Stimulated activated CD4-positive, alpha-beta T cell treated with anti-CD3 and anti-CD28 coated beads, Interleukin-4, amount 100 ng/mL, for 4 hours (primary cell): ENCODE results near the gene ING2.

Experiments used
- DNase-seq, 2 experiments: peaks; one replicate each; pipeline ENCODE4 v3.0.0-alpha.2; 2020

ING2 gene

DNA sequence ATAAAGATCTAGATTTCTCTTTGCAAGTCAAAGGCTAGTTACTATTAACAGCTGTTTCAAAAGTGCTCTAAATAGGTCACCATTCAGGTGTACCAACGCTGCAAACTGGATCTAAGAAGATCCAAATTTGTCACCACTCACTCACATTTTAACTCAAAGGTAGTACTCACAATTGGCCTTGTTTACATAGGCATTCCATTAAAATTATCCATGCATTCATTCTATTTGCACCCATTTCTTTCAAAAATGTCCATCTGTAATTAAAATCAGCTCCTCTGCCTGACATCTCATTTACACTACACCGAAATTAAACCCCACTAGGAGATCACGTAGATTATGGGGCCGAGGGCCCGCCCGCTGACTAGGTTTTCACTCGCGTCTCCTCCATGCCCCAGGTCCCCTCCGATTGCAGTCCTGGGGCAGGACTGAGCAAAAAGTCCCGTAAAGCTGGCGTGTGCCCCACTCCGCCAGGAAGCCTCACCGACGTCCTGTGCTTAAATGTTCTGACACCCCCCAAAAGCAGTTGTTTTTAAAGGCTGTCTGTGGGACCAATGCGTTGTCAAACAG, 1.3 kb upstream of the ING2 start:
- DNase-seq: no peak

DNA sequence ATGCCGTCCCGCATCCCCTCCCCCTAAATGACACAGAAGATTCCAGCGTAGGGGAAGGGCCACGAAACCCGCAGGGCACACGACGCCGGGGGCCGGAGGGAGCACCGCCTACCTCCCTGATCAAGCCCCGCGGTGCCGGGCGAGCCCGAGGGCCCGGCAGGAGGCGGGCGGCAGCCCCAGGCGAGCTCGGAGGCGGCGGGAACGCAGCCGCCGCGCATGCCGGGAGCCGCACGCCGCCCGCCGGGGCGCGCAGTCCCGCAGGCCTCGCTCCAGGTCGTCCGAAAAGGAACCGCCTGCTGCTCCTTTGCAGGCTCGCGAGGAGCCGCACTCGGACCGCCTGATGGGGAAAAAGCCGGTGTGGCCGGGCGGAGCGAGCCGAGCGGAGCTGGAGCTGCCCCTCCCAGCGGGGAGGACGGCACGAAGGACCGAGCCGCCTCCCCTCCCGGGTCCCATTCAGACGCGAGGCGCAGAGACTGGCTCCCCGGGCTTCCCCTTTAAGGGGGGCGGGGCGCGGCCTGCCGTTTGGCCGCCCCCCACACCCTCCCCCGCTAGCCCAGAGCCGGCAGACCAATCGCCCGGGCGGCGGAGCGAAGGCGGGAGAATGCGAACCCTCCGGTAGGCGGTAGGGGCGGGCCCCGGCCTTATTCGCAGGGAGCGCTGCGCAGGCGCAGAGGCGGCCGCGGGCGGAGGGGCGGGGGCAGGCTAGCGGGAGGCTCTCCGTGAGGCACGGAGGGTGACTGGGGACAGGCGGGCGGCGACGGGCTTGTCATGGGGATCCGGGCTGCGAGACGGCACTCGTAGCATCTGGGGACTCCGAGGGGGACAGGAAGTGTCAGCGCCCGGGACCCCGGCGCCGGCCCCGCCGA, 561 bp upstream of the ING2 start:
- DNase-seq: peak; percentile 98 to 100

DNA sequence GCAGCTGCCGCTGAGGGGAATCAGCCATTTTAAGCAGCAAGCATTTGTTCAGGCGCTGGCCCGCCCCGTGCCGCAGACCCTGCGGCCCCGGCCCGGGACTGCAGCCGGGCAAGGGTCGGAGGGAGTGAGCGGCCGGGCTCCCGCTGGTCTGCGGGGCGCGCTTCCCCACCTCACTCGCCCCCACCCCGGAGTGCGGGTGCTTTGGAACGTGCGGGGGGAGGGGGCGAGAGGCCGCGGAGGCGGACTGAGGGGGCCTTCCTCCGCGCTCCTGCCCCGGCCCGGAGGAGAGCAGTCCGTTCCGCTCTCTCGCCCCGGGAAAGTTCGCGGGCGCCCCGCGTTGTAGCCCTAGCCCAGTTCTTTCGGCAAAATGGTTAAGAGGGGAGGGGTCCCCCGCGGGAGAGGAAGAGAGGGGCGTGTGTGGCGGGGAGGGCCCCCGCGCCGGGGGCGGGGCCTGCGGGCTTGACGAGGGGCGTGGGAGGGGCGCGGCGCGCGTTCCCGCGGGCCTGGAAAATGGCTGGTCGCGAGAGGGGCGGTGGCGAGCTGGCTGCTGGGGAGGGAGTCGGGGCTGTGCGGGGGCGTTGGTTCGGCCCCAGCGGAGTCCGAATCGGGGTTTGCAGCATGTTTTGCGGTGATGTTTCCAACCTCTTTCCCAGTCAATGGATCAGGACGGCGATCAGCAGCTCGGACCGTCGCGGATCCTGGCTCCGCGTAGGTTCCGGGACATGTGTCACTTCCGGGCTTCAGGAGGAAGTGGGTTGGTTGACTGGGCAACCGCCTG, 942 bp downstream of the ING2 start:
- peak; percentile 85 to 88 for DNase-seq

DNA sequence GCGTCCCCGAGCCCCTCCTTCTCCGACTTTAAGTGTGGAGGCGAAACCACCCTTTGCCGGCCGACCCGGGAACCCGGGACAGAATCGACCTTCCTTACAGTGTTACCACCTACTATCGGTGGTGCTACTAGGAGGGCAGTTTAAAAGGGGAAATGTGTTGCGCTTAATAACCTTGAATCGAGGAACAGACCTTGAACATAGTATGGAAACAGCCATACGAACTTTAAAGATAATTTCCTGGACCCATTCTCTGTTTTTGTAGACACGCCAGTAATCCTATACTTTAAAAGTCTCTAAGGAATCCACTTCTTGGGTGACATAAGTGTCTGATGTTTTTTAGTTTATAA, 1.5 kb downstream of the ING2 start:
- DNase-seq: no peak

DNA sequence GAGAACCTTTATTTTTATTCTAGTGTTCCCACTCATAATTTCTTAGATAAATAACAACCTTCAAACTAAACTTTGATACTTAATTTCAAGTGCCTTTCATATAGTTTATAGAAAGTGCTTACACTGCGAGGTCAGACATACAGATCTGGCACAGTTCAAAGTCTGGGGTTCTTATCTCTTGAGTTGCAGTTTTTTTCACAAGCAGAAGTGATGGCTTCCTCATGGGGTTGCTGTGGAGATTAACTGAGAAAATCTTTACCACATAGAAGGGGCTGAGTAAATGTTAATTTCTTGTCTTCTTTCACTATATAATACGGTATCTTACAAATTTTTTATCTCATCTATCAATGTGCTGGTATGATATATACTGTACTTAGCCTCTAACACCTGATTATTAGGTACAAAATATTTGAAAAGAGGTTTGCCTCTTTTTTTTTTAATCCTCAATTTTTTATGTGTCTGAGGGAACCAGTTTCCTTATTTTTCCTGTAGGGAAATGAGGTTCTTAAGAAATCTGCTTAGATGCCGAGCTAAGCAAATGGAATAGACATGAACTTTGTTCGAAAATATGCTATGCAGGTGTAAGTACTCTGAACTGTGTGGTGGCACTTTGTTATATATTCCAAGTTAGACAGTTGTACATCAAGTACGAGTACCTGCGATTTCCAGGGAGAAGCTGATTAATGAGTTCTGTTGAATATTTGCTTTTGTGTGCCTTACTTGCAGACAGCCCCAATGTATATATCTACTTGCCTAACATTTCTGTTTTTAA, 3.3 kb downstream of the ING2 start:
- no peak for DNase-seq

DNA sequence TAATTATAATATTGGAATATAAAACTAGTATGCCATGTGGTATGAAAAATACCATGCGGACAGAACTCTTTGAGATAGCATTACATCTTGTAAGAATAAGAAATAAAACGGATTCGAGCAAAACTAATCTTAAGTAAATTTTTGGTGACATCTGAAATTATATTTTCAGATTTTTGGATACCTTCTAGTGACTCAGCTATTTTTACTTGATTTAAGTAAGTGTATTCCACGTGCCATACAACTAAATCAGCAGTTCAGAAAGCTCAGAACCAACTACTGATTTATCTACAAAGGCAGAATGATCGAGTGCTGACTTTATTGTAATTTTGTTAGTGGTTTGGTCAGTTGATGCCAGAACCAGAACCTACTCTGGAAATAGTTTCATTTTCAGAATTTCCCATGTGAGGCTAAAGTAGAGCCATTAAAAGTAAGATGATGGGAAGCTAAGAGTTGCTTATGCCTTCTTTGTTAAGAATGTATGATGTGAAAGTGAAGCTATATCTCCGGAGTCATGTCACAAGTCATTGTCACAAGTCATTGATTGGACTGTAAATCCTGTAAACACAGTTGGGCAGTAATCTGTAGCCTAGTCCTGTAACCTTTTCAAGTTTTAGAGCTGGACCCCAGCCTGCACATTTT, 4.0 kb downstream of the ING2 start:
- no peak for DNase-seq

DNA sequence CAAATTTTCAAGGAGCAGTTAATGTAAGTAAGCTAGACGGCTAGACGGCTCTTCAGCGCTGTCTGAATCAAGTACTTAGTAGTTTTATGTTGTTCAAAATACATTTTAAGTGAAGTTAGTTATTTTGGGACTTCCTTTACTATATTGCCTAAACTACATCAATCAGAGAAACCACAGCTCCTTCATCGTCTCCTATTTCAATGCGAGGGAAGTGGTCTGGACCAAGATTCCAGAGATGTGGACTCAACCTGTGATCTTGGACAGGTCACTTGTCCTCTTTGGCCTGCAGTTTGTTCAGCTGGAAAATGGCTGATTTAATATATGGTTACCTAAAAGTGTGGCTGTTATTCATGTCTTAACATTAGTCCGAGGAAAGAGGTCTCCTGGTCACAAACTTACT, 10.6 kb downstream of the ING2 start:
- DNase-seq: no peak

DNA sequence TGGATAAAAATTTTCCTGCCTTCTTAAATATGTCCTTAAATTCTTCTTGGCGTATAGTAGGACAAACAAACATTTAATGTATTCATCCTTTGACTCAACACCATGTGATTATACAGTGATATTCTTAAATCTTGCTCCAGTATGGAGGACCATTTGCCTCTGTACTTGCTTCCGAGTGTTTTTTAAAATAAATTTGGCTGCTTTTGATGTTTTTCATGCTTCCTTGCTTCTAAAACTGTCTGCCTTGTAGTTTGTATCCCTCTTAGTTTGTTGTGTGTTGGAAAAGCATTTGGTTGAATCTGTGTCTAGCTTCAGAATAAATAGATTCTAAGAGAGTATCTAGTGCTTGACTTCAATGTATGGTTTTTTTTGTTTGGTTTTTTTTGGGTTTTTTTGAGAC, 12.3 kb downstream of the ING2 start:
- no peak for DNase-seq

DNA sequence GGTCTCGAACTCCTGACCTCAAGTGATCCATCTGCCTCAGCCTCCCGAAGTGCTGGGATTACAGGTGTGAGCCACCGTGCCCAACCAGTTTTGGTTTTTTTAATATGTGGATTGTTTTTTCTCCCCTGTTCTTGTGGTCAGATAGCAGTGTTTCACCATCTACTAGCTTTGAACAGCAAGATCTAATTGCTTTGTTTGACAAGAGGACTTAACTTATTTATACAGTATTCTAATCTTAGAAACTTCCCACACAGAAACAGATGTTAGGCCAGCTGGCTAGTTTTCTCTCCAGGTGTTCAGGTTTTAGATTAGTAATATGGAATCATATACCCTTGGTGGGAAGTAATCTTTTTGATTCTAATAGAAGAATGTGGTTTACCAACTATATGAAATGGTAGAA, 12.9 kb downstream of the ING2 start:
- no peak for DNase-seq

DNA sequence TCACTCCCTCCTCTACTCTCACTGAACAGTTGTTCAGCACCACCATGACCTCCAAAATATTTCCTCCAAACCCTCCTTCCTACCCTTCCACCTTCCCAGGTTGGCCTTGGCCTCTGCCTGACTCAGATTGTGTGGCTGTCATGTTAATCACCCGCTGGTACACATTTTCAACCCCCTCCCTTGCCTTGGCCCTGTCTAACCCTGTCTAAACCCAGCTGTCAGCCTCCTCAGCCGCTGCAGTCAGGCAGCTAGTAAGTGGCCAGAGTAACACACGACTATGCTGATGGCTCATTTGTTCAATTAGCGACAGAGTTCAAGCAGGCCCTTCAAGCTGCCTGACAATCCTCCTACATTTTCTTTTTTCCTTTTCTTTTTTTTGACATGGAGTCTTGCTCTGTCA, 18.0 kb downstream of the ING2 start:
- DNase-seq: no peak

DNA sequence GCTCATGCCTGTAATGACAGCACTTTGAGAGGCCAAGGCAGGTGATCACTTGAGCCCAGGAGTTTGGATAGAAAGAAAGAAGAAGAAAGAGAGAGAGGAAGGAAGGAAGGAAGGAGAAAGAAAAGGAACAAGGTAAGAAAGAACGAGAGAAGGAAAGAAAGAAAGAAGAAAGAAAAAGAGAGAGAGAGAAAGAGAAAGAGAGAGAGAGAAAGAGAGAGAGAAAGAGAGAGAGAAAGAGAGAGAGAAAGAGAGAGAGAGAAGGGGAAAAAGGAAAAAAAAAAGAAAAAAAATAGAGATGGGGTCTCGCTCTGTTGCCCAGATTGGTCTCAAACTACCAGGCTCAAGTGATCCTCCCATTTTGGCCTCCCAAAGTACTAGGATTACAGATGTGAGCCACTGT, 22.5 kb downstream of the ING2 start:
- DNase-seq: no peak

DNA sequence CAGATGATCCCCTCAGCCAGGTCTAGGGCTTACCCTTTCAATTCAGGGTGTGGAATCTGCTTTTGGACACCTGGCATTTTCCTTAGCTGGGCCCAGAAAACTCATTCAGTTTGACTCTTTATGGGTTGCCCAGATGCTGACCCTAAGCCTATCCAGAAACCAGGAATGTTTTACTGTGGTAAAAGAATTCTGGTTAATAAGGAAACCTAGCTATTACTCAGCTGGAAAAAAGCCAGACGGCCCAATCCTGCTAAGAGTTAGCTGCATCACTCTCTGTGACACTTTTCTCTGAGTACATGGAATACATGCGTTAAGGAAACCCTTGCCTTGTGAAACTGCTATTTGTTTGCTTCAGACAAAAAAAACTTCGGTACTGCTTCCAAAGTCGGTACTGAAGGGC, 28.0 kb downstream of the ING2 start:
- DNase-seq: no peak

DNA sequence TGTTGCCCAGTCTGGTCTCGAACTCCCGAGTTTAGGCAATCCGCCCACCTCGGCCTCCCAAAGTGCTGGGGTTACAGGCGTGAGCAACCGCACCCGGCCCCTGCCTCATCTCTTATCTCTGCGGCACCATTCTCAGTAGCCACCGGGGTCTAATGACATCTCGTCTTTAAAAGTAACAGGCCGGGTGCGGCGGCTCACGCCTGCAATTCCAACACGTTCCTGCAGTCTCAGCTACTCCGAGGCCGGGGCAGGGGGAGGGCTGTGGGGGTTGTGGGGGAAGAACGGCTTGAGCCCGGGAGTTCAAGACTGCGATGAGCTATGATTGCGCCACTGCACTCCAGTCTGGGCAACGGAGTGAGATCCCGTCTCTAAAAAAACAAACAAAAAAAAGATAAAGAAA, 28.8 kb downstream of the ING2 start:
- no peak for DNase-seq

DNA sequence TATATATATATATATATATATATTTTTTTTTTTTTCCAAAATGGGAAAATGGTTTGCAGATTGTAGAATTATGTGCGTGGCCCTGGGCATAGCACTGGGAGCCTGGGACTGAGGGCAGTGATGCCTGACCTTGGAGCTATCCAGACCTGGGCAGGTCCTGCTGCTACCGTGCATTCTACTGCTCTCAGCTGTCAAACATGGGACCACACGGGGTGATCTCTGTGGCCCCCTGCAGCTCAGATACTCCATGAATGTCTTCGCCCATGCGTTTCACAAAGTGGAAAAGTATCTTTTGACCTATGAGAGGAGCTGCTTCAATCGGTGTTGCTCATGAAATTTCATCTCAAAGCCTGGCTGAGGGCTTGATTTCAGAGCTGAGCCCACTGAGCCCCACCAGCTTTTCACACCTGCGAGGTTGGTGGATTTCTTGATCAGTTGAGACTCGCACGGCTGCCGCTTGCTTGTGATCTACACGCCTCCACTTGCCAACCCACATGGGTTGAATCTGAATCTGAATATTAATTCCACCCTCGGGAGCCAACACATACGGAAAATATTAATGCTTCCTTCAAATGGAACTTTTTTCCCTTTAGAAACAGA, 35.7 kb downstream of the ING2 start:
- no peak for DNase-seq

DNA sequence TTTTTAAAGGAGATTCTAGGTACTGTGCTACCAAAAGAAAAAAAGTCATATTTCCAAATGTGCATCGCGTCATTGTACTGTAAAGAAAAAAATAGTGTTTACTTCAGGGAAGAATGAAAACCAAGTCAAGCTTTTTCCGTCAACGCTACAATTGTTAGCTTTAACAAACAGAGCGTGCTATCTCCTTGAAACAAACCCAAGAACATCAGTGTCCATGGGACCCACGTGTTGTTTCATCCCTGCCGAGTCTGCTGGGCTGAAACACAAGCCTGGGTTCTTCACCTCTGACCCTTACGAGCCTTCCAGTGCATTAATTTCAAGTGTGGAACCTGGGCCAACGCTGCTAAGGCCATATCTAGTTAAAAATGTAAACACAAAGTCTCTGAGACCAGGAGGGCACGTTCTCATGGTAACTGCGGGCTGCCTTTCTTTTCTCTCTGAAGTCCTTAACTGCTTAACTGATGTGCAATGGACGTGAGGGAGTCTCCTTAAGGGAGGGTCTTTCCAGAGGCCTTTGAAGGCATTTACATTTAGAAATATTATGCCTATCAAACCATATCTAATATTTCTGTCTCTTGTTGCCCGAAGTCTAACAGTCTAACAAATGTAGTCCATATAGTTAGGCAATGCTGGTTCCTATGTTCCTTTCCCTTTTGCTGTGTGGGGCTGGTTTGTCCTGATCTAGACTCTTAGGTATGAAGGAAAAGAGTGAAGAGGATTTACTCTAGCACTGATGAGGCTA, 36.3 kb downstream of the ING2 start:
- no peak for DNase-seq

DNA sequence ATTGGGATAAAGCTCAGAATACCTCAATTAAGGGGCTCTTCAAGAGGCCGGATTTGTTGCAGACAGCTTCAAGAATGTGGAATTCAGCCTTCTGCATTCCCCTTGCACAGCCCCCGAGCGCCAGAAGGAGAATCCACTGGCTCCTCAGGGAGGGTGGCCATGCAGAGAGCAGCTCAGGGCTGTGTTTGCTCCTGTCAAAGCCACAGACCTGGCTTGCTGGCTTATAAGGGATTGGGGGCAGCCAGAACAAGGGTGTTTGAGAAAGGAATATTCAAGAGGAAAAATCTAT, 36.8 kb downstream of the ING2 start:
- no peak for DNase-seq

DNA sequence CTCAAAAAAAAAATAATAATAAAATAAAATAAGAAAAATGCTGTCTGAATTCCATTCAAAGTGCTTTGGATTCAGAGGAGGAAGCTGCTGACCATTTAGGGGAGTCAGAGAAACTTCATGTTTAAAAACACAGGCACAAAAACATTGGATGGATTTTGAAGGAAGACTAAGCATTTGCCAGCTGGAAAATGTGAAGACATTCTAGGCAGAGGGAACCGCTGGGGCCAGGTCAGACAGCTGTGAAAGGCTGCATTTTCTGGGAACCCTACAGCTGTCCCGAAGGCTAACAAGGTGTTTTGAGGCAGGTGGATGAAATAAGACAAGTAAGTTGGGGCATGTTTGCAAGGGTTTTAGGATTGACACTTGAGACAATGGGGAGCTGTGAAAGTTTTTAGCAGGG, 38.6 kb downstream of the ING2 start:
- DNase-seq: no peak

DNA sequence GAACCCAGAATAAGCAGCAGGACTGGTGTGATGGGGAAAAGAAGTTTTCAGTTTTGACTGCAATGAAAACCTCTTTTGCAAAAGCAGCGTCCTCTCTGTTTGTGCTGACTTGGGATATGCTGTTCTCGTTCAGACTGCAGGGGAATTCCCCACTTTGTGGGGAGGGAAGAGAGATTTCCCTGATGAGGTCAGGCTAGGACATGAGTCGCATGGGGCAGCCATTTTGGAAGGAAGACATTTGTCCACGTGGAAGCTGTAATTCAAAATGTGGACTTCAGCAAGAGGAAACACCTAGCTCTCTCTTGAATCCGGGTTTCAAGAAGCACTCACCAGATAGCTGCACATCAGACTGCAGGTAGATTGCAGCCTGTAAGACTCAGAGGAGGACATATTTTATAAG, 39.3 kb downstream of the ING2 start:
- no peak for DNase-seq

DNA sequence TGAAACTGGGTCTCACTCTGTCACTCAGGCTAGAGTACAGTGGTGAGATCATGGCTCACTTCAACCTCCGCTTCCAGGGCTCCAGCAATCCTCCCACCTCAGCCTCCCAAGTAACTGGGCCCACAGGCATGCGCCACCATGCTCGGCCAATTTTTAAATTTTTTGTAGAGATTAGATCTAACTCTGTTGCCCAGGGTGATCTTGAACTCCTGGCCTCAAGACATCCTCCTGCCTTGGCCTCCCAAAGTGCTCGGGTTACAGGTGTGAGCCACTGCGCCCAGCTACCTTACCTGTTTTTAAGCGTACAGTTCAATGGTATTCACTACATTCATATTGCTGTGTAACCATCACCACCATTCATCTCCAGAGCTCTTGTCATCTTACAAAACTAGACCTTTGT, 41.5 kb downstream of the ING2 start:
- no peak for DNase-seq

DNA sequence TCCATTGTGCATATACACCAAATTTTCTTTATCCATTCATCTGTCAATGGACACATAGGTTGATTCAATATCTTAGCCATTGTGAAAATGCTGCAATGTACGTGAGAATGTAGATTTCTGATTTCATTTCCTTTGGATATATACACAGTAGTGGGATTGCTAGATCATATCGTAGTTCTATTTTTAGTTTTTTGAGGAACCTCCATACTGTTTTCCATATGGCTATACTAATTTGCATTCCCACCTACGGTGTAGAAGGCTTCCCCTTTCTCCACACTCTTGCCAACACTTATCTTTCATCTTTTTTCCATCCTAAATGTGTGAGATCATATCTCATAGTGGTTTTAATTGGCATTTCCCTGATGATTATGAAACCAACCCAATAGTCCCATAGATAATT, 43.4 kb downstream of the ING2 start:
- DNase-seq: no peak

DNA sequence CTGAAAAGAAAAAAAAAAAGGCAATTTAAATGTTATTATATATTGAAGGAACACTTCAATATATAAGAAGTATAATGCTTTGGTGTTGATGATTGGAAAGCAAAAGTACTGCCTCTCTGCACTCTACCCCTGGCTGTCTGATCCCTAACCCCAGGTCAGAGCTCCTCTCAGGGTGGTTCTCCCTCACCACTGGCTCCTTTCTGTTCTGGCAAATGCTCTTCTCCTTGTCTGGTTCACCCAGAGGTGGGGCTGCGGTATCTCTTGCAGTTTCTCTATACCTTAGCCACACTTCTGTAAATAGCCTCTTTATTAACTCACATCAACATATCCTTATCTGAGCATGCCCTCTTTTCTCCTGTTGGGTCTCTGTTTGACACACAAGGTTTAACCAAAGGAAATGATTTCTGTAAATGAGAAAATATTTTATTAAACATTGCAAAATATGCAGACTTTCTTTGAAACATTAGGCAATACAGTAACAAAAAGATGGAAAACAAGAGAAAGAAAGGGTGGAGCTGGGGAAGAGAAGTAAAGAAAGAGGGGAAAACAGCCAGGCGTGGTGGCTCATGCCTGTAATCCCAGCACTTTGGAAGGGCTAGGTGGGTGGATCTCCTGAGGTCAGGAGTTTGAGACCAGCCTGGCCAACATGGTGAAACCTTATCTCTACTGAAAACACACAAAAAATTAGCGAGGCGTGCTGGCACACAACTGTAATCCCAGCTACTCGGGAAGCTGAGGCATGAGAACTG, 45.7 kb downstream of the ING2 start:
- no peak for DNase-seq
